Activated CD4-positive, alpha-beta T cell treated with anti-CD3 and anti-CD28 coated beads for 36 hours (primary cell): ENCODE data around the gene SCAMP3. TPM values are rescaled to one million over a fixed set of nuclear protein-coding genes. Genes with fewer than 3 reads are reported as not detected.
"Not testable (repeated sequence)": the region's sequence is repeated elsewhere in the genome, so short reads cannot be mapped to it uniquely, and the experiment has no call there.

Experiments used
- ATAC-seq: fragments of 200-7000 bp; cut with Tn5 transposase; one replicate; pipeline ENCODE4 v1.10.0; 2021; ENCODE audit warnings: mild to moderate bottlenecking, moderate library complexity
- CTCF ChIA-PET: fragments of 350-600 bp; sonication (Branson Sonifier 250); formaldehyde crosslinking; loops from one replicate; lab custom pipeline; 2021; ENCODE audit warnings: antibody characterized with exemption; lab: Charles Lee
- POLR2A ChIA-PET: fragments of 350-600 bp; sonication (Branson Sonifier 250); formaldehyde crosslinking; loops from one replicate; lab custom pipeline; 2021; ENCODE audit warnings: antibody characterized with exemption, inconsistent platforms; lab: Charles Lee
- DNase-seq: peaks from one replicate; pipeline ENCODE4 v3.0.0-alpha.2; 2020
- H3K27ac Mint-ChIP-seq: one replicate; pipeline ENCODE4 v1.8.0; 2021; ENCODE audit warnings: mixed read lengths
- H3K27me3 Mint-ChIP-seq: one replicate; pipeline ENCODE4 v1.8.0; 2021; ENCODE audit warnings: mixed read lengths
- H3K36me3 Mint-ChIP-seq: one replicate; pipeline ENCODE4 v1.8.0; 2021; ENCODE audit warnings: low read depth, mixed read lengths
- H3K4me1 Mint-ChIP-seq: one replicate; pipeline ENCODE4 v1.8.0; 2021; ENCODE audit warnings: mixed read lengths
- H3K4me3 Mint-ChIP-seq: one replicate; pipeline ENCODE4 v1.8.0; 2021; ENCODE audit warnings: mild to moderate bottlenecking, moderate library complexity, mixed read lengths
- H3K9me3 Mint-ChIP-seq: one replicate; pipeline ENCODE4 v1.8.0; 2021; ENCODE audit warnings: low read depth, mixed read lengths
- intact Hi-C, 2 experiments: fragments of 100-400 bp; cut with DNase I in 1 of 2; cut with micrococcal nuclease in 1 of 2; formaldehyde crosslinking; loops; one replicate each; pipeline versions ENCODE4 v1.14.2 to v1.15.1; 2022 to 2024; cut with DNase I, micrococcal nuclease
- total RNA-seq, 2 experiments: library from RNA; stranded (reverse); gene quantifications; one replicate each; pipeline ENCODE4 v1.2.3, GENCODE V29; 2021

Gene SCAMP3
- total RNA-seq, 2 experiments from 2014 or later: 82.0 to 95.5 TPM

DNA sequence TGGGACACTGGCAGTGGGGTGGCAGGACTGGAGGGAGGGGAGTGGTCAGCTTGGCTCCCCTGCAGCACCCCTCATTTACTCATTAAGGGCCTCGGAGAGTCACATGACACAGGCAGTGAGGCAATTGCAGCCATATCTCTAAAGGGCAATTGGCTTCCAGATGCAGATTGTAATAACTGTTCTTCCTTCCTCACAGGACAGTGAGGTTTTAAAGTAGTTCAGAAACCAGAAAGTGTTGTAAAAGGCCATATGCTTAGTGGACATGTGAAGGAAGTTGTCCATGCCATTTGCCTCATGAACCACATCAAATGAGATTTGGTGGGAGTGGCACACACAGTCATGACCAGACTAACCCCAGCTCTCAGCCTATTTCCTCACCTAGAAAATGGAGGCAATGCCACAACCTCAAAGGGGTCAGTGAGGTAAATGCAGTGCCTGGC is 42.5 kb downstream of the SCAMP3 start:
- CTCF ChIA-PET: interaction anchor here (1.0 kb wide), 1 partner anchor 31 kb away, joined by 3 read pairs; no protein-coding TSS in a partner anchor
- ATAC-seq (no peak), DNase-seq (no peak)
- no peaks in the 10 kb centered on the region for H3K27me3 Mint-ChIP-seq
- H3K36me3 Mint-ChIP-seq: peaks cover 12% of the 10 kb centered on the region
- H3K4me1 Mint-ChIP-seq: peaks cover 18% of the 10 kb centered on the region
- no peak overlapping the region for H3K4me3 Mint-ChIP-seq
- POLR2A ChIA-PET: no interaction called here
- no peak overlapping the region for H3K27ac Mint-ChIP-seq
- intact Hi-C loops: loop anchor here in 1 of 2 experiments (1.0 kb wide), 1 partner anchor 22 kb away; a partner anchor contains a TSS
- H3K9me3 Mint-ChIP-seq: no peaks in the 10 kb centered on the region

DNA sequence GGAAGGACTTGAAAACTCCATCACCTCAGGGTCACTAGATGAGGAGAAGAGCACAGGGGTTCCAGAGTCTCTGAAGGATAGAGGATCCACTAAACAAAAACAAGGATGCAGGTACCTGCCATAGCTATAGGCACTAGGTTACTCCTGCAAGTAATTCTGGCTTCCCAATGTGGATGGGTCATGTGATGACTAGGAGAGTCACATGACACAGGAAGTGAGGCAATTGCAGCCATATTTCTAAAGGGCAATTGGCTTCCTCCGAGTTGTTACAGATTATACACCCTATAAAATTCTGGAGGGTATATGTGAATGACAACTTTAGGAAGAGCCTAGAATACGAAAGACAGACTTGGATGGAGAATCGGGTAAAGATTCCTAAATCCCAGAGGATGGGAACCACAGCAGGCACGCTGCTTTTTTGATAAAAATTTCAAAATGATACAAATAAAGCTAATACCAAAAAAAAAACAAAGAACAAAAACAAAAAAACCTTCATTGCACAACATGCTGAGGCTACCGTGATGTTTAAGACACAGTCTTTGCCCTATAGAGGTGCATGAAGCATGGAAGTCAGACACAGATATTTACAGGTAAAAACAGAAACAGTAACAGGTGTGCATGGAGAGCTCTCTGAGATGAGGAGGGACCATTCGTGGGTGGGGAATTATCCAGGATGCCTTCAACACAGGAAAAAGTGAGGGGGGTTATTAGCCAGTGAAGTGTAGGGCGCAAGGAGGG is 43.1 kb downstream of the SCAMP3 start:
- DNase-seq (peak; percentile 40), ATAC-seq (peak; percentile 52)
- ChIA-PET POLR2A (no interaction called here), CTCF (no interaction called here)
- Mint-ChIP-seq H3K27me3 (no peaks in the 10 kb centered on the region), H3K27ac (peak overlapping the region; percentile 14), H3K4me1 (peaks cover 18% of the 10 kb centered on the region), H3K36me3 (peaks cover 9% of the 10 kb centered on the region), H3K9me3 (no peaks in the 10 kb centered on the region), H3K4me3 (no peak overlapping the region)
- intact Hi-C loops: loop anchor here in 1 of 2 experiments (1.0 kb wide), 1 partner anchor 22 kb away; a partner anchor contains a TSS

DNA sequence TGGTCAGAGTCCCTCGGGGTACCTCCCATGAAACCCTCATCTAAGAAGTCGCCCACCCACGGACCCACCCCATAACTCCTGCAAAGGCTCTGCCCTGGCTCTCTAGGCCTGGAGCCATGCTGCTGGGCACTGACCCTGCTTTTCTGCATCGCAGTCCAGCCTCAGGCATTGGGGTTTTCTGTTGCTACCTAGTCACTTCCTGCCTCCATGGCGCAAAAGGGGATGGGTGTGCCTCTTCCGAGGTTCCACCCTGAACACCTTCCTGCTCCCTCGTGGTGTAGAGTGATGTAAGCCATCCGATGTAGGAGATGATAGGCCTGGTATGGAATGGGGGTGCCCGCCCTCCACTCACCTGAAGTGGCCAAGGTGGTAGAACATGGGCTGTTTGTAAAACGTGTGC is 47.5 kb downstream of the SCAMP3 start:
- DNase-seq, POLR2A ChIA-PET, H3K27ac Mint-ChIP-seq, H3K9me3 Mint-ChIP-seq, H3K27me3 Mint-ChIP-seq, H3K4me3 Mint-ChIP-seq, CTCF ChIA-PET, intact Hi-C loops: not testable (repeated sequence)
- Mint-ChIP-seq H3K4me1 (peaks cover 24% of the 10 kb centered on the region), H3K36me3 (peaks cover 11% of the 10 kb centered on the region)
- ATAC-seq: peak; percentile 31

DNA sequence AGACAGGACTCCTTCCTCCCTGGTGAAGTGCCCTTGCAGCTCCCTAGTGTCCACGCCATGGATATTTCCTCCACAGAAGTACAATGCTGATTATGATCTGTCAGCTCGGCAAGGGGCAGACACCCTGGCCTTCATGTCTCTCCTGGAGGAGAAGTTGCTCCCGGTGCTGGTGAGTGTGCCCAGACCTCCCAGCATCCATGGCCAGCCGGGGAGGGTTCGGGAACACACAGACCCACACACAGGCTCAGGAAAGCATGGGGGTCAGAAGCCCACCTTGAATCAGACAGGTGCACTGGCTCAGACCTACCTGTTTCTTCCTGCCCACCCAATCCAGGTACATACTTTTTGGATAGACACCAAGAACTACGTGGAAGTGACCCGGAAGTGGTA is 50.1 kb downstream of the SCAMP3 start:
- H3K27ac Mint-ChIP-seq, POLR2A ChIA-PET, DNase-seq, H3K9me3 Mint-ChIP-seq, H3K4me3 Mint-ChIP-seq, H3K27me3 Mint-ChIP-seq, CTCF ChIA-PET, ATAC-seq, intact Hi-C loops: not testable (repeated sequence)
- H3K4me1 Mint-ChIP-seq: peaks cover 30% of the 10 kb centered on the region
- H3K36me3 Mint-ChIP-seq: peaks cover 11% of the 10 kb centered on the region

DNA sequence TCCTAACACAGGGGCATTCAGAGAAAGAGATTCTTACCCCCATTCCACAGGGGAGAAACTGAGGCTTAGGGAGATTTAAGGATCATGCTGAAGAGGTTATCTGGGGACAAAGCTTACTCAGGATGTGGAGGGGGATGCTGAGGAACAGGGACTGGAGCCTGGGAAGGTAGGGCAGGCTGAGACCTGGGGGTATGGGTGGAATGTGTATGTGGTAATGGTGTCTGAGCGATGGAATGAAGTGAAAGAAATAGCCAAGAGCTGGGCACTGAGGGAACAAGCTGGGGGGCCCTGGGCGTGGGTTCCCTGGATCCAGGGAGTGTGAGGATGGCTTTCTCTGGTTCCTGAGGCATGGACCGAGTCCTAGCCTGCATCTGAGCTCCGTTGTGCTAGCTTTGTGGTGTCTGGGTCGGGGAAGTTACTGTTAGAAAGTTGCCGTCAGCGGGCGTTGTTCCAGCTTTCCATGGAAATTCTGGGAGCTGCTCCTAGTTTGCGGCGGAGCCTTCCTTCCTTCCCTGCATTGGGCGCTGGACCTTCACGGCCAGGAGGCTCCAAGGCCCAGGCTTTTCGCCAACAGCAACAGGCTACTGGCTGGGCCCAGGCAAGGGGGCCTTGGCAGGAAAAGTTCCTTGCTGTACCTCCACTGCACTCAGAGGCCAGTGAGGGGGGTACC is 50.6 kb downstream of the SCAMP3 start:
- Mint-ChIP-seq H3K4me1 (peaks cover 34% of the 10 kb centered on the region), H3K36me3 (peaks cover 11% of the 10 kb centered on the region)
- CTCF ChIA-PET, ATAC-seq, H3K27me3 Mint-ChIP-seq, POLR2A ChIA-PET, H3K27ac Mint-ChIP-seq, intact Hi-C loops, DNase-seq, H3K9me3 Mint-ChIP-seq, H3K4me3 Mint-ChIP-seq: not testable (repeated sequence)

DNA sequence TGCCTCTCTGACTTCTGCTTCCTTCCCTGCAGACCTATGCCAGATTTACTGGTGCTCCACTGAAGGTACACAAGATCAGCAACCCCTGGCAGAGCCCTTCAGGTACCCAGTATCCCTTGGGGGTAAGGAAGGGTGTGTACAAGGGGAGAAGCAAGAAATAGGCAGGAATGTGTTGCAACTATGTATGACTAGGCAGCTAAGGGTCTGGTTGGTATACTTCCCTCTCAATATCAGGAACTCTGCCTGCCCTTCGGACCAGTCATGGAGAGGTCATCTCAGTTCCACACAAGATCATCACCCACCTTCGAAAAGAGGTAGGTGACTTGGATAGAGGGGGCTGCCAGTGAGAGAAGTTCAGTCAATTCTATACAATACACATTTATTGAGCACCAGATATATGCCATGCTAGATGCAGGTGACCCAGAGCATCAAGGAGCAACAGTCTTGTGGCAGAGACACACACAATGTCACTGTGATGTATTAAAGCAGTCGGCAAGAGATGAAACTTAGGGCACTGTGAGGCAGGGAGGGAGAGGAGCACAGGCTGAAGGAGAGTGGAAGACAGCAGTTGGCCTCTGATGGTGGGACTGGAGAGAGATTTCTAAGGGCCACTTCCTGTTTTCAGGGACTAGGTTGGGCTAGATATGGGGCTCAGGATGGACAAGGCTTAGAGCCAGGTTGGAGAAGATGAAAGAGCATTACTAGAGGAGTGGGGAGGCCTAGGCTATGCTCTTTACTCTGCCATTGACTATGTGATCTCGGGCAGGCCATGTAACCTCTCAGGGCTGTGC is 51.7 kb downstream of the SCAMP3 start:
- ATAC-seq (no peak), DNase-seq (no peak)
- CTCF ChIA-PET: interaction anchor here (0.9 to 3.8 kb wide), 3 partner anchors 14 to 34 kb away, joined by 3 to 20 read pairs (median 10); no protein-coding TSS in a partner anchor
- peak overlapping the region; percentile 89 for H3K4me3 Mint-ChIP-seq
- H3K9me3 Mint-ChIP-seq: no peaks in the 10 kb centered on the region
- H3K4me1 Mint-ChIP-seq: peaks cover 34% of the 10 kb centered on the region
- peaks cover 8% of the 10 kb centered on the region for H3K36me3 Mint-ChIP-seq
- intact Hi-C loops: no loop called here
- no peaks in the 10 kb centered on the region for H3K27me3 Mint-ChIP-seq
- POLR2A ChIA-PET: no interaction called here
- H3K27ac Mint-ChIP-seq: peak overlapping the region; percentile 2

DNA sequence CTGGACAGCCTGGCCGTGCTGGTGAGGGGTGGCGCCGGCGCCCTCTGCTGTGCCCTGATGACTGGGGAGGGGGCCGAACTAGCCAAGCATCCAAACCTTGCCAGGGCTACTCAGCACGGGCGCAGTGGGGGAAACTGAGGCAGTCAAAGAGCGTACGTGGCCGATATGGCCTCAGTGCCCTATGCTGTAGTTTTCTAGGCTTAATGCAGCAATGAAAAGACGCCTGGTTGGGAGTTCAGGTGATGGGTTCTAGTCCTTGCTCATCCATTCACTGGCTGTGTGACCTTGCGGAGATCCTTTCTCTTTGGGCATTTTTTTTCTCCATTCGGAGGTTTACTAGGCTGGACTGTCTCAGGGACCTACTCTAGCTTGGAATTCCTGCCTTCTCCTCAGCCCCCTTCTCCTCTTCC is 52.8 kb downstream of the SCAMP3 start:
- no peak for ATAC-seq
- Mint-ChIP-seq H3K27ac (peak overlapping the region; percentile 85), H3K9me3 (no peaks in the 10 kb centered on the region)

DNA sequence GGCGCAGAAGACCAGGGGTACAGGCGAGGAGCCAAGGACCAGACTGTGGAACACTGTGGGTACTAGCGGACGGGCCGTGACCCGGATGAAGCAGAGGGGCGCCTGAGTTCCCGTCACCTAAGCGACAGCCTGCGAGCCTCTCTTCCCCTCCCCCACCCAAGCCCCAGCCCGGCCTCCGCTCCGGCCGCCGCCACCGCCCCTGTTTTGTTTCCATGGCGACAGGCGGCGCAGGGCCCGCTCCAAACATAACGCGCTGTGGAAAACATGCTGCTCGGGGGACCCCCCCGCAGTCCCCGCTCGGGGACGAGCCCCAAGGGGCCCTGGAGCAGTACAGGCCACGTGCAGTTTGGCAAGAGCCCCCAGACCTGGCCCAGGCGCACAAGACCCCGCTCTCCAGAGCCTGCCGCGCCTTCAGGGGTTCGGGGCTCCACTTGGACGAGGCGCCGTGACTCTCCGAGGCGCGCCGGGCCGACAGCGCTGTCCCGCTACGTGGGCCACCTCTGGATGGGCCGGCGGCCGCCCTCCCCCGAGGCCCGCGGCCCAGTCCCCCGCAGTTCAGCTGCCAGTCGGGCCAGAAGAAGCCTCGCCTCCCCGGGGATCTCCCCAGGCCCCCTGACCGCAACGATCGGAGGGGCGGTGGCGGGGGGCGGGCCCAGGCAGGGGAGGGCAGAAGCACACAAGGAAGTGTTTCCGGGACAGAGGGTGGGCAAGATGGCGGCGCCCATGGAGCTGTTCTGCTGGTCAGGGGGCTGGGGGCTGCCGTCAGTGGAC is 53.4 kb downstream of the SCAMP3 start, which contains the start of gene MTX1:
TSS of gene MTX1 (plus strand) at position 155 of the 771 bp plus-strand sequence. CDS start at position 265, 110 bp downstream.
- CTCF ChIA-PET: interaction anchor here (0.6 to 3.8 kb wide), 10 partner anchors 14 to 665 kb away, joined by 3 to 20 read pairs (median 8); no protein-coding TSS in a partner anchor
- peaks cover 29% of the 10 kb centered on the region for H3K4me1 Mint-ChIP-seq
- peak within 1 kb of the TSS; percentile 86 for H3K27ac Mint-ChIP-seq
- ATAC-seq (peak; percentile 87), DNase-seq (peak; percentile 93)
- peak within 1 kb of the TSS; percentile 89 for H3K4me3 Mint-ChIP-seq
- no peaks in the 10 kb centered on the region for H3K9me3 Mint-ChIP-seq
- intact Hi-C loops: loop anchor here (1.0 to 5.0 kb wide), 9 partner anchors 14 to 116 kb away; partner anchors contain the start of genes CLK2 (in 1 of the 2), FDPS (in 1 of the 2), KRTCAP2 (in 1 of the 2) and RUSC1 (in 1 of the 2)
- H3K36me3 Mint-ChIP-seq: peaks cover 3% of the 10 kb centered on the region
- POLR2A ChIA-PET: interaction anchor here (1.0 to 1.4 kb wide), 5 partner anchors 14 to 36 kb away, joined by 3 to 5 read pairs (median 4); partner anchors contain the start of gene KRTCAP2
- H3K27me3 Mint-ChIP-seq: no peaks in the 10 kb centered on the region

More for the DNA sequence above, 52.8 kb downstream of the SCAMP3 start:
- POLR2A ChIA-PET: interaction anchor here (1.1 to 1.4 kb wide), 4 partner anchors 15 to 36 kb away, joined by 3 to 5 read pairs (median 4); partner anchors contain the start of gene KRTCAP2
- H3K4me1 Mint-ChIP-seq: peaks cover 29% of the 10 kb centered on the region
- peaks cover 3% of the 10 kb centered on the region for H3K36me3 Mint-ChIP-seq
- H3K4me3 Mint-ChIP-seq: peak overlapping the region; percentile 89
- CTCF ChIA-PET: interaction anchor here (0.6 to 3.8 kb wide), 9 partner anchors 15 to 900 kb away, joined by 3 to 20 read pairs (median 3); no protein-coding TSS in a partner anchor
- intact Hi-C loops: loop anchor here (1.0 to 5.0 kb wide), 7 partner anchors 15 to 113 kb away; partner anchors contain the start of genes CLK2 (in 1 of the 2), FDPS (in 1 of the 2), KRTCAP2 (in 1 of the 2) and RUSC1 (in 1 of the 2)
- DNase-seq: no peak
- H3K27me3 Mint-ChIP-seq: no peaks in the 10 kb centered on the region

DNA sequence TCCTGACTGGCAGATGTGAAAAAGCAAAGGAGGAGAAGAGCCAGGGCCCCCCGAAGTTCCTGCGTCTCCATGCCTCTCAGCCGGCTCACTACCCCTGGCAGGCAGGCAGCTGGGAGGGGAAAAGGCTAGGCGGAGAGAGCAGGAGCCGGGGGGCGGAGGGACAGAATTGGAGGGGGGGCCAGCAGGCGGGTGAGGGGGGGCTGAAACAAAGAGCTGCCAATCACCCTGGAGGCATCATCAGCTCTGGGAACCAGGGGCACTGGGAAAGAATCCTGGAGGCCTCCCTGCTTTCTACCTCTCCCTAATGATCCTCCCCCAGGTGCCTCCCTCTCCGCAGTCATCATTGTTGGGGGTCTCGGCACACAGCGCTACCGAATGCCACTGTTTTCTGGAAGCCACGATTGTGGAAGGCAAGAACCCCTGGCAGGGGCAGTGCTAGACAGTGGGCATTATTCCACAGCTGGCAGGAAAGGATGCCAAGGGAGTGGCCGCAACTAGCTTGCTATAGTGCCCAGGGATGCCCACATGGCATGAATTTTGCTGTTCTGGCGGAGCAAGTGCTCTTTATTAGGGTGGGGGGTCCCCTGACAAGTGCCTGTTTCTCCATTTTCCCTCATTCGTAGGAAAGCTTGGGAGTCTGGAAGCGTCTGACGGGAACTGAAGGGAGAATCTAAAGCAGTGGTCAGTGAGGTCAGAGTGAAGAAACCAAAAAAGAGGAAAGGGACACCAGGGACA is 54.2 kb downstream of the SCAMP3 start, which contains the start of gene THBS3:
TSS of gene THBS3 (minus strand) at position 92 of the 735 bp plus-strand sequence. CDS start at position 71, 21 bp downstream.
- intact Hi-C loops: loop anchor here (1.0 to 5.0 kb wide), 9 partner anchors 13 to 385 kb away; partner anchors contain the start of genes FDPS (in 1 of the 2) and RUSC1 (in 1 of the 2)
- no peaks in the 10 kb centered on the region for H3K27me3 Mint-ChIP-seq
- H3K27ac Mint-ChIP-seq: peak within 1 kb of the TSS; percentile 86
- peaks cover 3% of the 10 kb centered on the region for H3K36me3 Mint-ChIP-seq
- ATAC-seq (no peak), DNase-seq (peak; percentile 21)
- H3K4me1 Mint-ChIP-seq: peaks cover 29% of the 10 kb centered on the region
- H3K9me3 Mint-ChIP-seq: no peaks in the 10 kb centered on the region
- CTCF ChIA-PET: interaction anchor here (0.7 to 3.8 kb wide), 15 partner anchors 10 to 858 kb away, joined by 3 to 20 read pairs (median 4); partner anchors contain the start of genes FDPS and SLC50A1
- peak within 1 kb of the TSS; percentile 89 for H3K4me3 Mint-ChIP-seq
- POLR2A ChIA-PET: interaction anchor here (1.0 kb wide), 1 partner anchor 15 kb away, joined by 3 read pairs; no protein-coding TSS in a partner anchor
